ENCODE results near the gene CDKAL1.
"Not testable (repeated sequence)": the region's sequence is repeated elsewhere in the genome, so short reads cannot be mapped to it uniquely, and the experiment has no call there.

Gene CDKAL1

GRCh38 chr6:20606831-20607230 lies 72.6 kb downstream of the CDKAL1 start:
- Histone ChIP-seq H3K27me3 (ENCODE audit: control insufficient read depth in 1 of 2, insufficient read depth in 2 of 2, low read length in 2 of 2) (no peaks in the 10 kb centered on the region), H3K27ac (ENCODE audit: low read depth, low read length) (no peak overlapping the region), H3K4me3 (ENCODE audit: low read depth in 1 of 2, low read length in 2 of 2) (no peak overlapping the region), H3K9me3 (ENCODE audit: control insufficient read depth in 1 of 2, low read length in 2 of 2) (no peaks in the 10 kb centered on the region), H3K9ac (ENCODE audit: low read depth in 1 of 2, low read length in 2 of 2) (no peak overlapping the region), H3K4me1 (ENCODE audit: control insufficient read depth in 1 of 2, insufficient read depth in 2 of 2, low read length in 2 of 2) (no peaks in the 10 kb centered on the region), H3K36me3 (ENCODE audit: control insufficient read depth in 1 of 2, insufficient read depth in 2 of 2, low read length in 2 of 2) (no peaks in the 10 kb centered on the region)

- Histone ChIP-seq H3K27ac (ENCODE audit: low read depth, low read length) (no peak overlapping the region), H3K36me3 (ENCODE audit: control insufficient read depth in 1 of 2, insufficient read depth in 2 of 2, low read length in 2 of 2) (no peaks in the 10 kb centered on the region), H3K9me3 (ENCODE audit: control insufficient read depth in 1 of 2, low read length in 2 of 2) (no peaks in the 10 kb centered on the region), H3K9ac (ENCODE audit: low read depth in 1 of 2, low read length in 2 of 2) (no peak overlapping the region), H3K4me1 (ENCODE audit: control insufficient read depth in 1 of 2, insufficient read depth in 2 of 2, low read length in 2 of 2) (no peaks in the 10 kb centered on the region), H3K27me3 (ENCODE audit: control insufficient read depth in 1 of 2, insufficient read depth in 2 of 2, low read length in 2 of 2) (no peaks in the 10 kb centered on the region), H3K4me3 (ENCODE audit: low read depth in 1 of 2, low read length in 2 of 2) (no peak overlapping the region)
Observed at GRCh38 chr6:20608356-20608755, 74.1 kb downstream of the CDKAL1 start.

GRCh38 chr6:20608905-20609304 lies 74.6 kb downstream of the CDKAL1 start:
- H3K27ac ChIP-seq (ENCODE audit: low read depth, low read length): no peak overlapping the region
- H3K4me1 ChIP-seq (ENCODE audit: control insufficient read depth in 1 of 2, insufficient read depth in 2 of 2, low read length in 2 of 2): no peaks in the 10 kb centered on the region
- no peaks in the 10 kb centered on the region for H3K36me3 ChIP-seq (ENCODE audit: control insufficient read depth in 1 of 2, insufficient read depth in 2 of 2, low read length in 2 of 2)
- no peak overlapping the region for H3K4me3 ChIP-seq (ENCODE audit: low read depth in 1 of 2, low read length in 2 of 2)
- no peaks in the 10 kb centered on the region for H3K9me3 ChIP-seq (ENCODE audit: control insufficient read depth in 1 of 2, low read length in 2 of 2)
- H3K27me3 ChIP-seq (ENCODE audit: control insufficient read depth in 1 of 2, insufficient read depth in 2 of 2, low read length in 2 of 2): no peaks in the 10 kb centered on the region
- H3K9ac ChIP-seq (ENCODE audit: low read depth in 1 of 2, low read length in 2 of 2): no peak overlapping the region

- not testable (repeated sequence) for H3K9ac ChIP-seq (ENCODE audit: low read depth in 1 of 2, low read length in 2 of 2); H3K4me3 ChIP-seq (ENCODE audit: low read depth in 1 of 2, low read length in 2 of 2); H3K36me3 ChIP-seq (ENCODE audit: control insufficient read depth in 1 of 2, insufficient read depth in 2 of 2, low read length in 2 of 2); H3K27ac ChIP-seq (ENCODE audit: low read depth, low read length); H3K9me3 ChIP-seq (ENCODE audit: control insufficient read depth in 1 of 2, low read length in 2 of 2); H3K4me1 ChIP-seq (ENCODE audit: control insufficient read depth in 1 of 2, insufficient read depth in 2 of 2, low read length in 2 of 2); H3K27me3 ChIP-seq (ENCODE audit: control insufficient read depth in 1 of 2, insufficient read depth in 2 of 2, low read length in 2 of 2)
Observed at GRCh38 chr6:20609924-20610323, 75.7 kb downstream of the CDKAL1 start.

- Histone ChIP-seq H3K36me3 (ENCODE audit: control insufficient read depth in 1 of 2, insufficient read depth in 2 of 2, low read length in 2 of 2) (no peaks in the 10 kb centered on the region), H3K27ac (ENCODE audit: low read depth, low read length) (no peak overlapping the region)
Observed at GRCh38 chr6:20610636-20611370, 76.5 kb downstream of the CDKAL1 start.

GRCh38 chr6:20617537-20617936 lies 83.3 kb downstream of the CDKAL1 start:
- H3K9me3 ChIP-seq (ENCODE audit: control insufficient read depth in 1 of 2, low read length in 2 of 2); H3K4me3 ChIP-seq (ENCODE audit: low read depth in 1 of 2, low read length in 2 of 2); H3K9ac ChIP-seq (ENCODE audit: low read depth in 1 of 2, low read length in 2 of 2); H3K27ac ChIP-seq (ENCODE audit: low read depth, low read length); H3K4me1 ChIP-seq (ENCODE audit: control insufficient read depth in 1 of 2, insufficient read depth in 2 of 2, low read length in 2 of 2); H3K27me3 ChIP-seq (ENCODE audit: control insufficient read depth in 1 of 2, insufficient read depth in 2 of 2, low read length in 2 of 2); H3K36me3 ChIP-seq (ENCODE audit: control insufficient read depth in 1 of 2, insufficient read depth in 2 of 2, low read length in 2 of 2): not testable (repeated sequence)

More at GRCh38 chr6:20610636-20611370, 76.5 kb downstream of the CDKAL1 start:
- H3K27me3 ChIP-seq (ENCODE audit: control insufficient read depth in 1 of 2, insufficient read depth in 2 of 2, low read length in 2 of 2): no peaks in the 10 kb centered on the region
- H3K4me1 ChIP-seq (ENCODE audit: control insufficient read depth in 1 of 2, insufficient read depth in 2 of 2, low read length in 2 of 2): no peaks in the 10 kb centered on the region
- no peak overlapping the region for H3K4me3 ChIP-seq (ENCODE audit: low read depth in 1 of 2, low read length in 2 of 2)
- no peaks in the 10 kb centered on the region for H3K9me3 ChIP-seq (ENCODE audit: control insufficient read depth in 1 of 2, low read length in 2 of 2)
- no peak overlapping the region for H3K9ac ChIP-seq (ENCODE audit: low read depth in 1 of 2, low read length in 2 of 2)

- H3K9ac ChIP-seq (ENCODE audit: low read depth in 1 of 2, low read length in 2 of 2): no peak overlapping the region
Observed at GRCh38 chr6:20620043-20620442, 85.8 kb downstream of the CDKAL1 start.

GRCh38 chr6:20623761-20624160 lies 89.5 kb downstream of the CDKAL1 start:
- H3K4me1 ChIP-seq (ENCODE audit: control insufficient read depth in 1 of 2, insufficient read depth in 2 of 2, low read length in 2 of 2): no peaks in the 10 kb centered on the region
- no peaks in the 10 kb centered on the region for H3K9me3 ChIP-seq (ENCODE audit: control insufficient read depth in 1 of 2, low read length in 2 of 2)
- no peak overlapping the region for H3K27ac ChIP-seq (ENCODE audit: low read depth, low read length)
- H3K4me3 ChIP-seq (ENCODE audit: low read depth in 1 of 2, low read length in 2 of 2): no peak overlapping the region
- H3K9ac ChIP-seq (ENCODE audit: low read depth in 1 of 2, low read length in 2 of 2): no peak overlapping the region
- H3K27me3 ChIP-seq (ENCODE audit: control insufficient read depth in 1 of 2, insufficient read depth in 2 of 2, low read length in 2 of 2): no peaks in the 10 kb centered on the region
- H3K36me3 ChIP-seq (ENCODE audit: control insufficient read depth in 1 of 2, insufficient read depth in 2 of 2, low read length in 2 of 2): no peaks in the 10 kb centered on the region

More at GRCh38 chr6:20620043-20620442, 85.8 kb downstream of the CDKAL1 start:
- Histone ChIP-seq H3K27me3 (ENCODE audit: control insufficient read depth in 1 of 2, insufficient read depth in 2 of 2, low read length in 2 of 2) (no peaks in the 10 kb centered on the region), H3K27ac (ENCODE audit: low read depth, low read length) (no peak overlapping the region), H3K4me3 (ENCODE audit: low read depth in 1 of 2, low read length in 2 of 2) (no peak overlapping the region), H3K4me1 (ENCODE audit: control insufficient read depth in 1 of 2, insufficient read depth in 2 of 2, low read length in 2 of 2) (no peaks in the 10 kb centered on the region), H3K36me3 (ENCODE audit: control insufficient read depth in 1 of 2, insufficient read depth in 2 of 2, low read length in 2 of 2) (no peaks in the 10 kb centered on the region), H3K9me3 (ENCODE audit: control insufficient read depth in 1 of 2, low read length in 2 of 2) (no peaks in the 10 kb centered on the region)

GRCh38 chr6:20626165-20626564 lies 91.9 kb downstream of the CDKAL1 start:
- no peaks in the 10 kb centered on the region for H3K27me3 ChIP-seq (ENCODE audit: control insufficient read depth in 1 of 2, insufficient read depth in 2 of 2, low read length in 2 of 2)
- no peak overlapping the region for H3K27ac ChIP-seq (ENCODE audit: low read depth, low read length)

GRCh38 chr6:20629509-20629908 lies 95.3 kb downstream of the CDKAL1 start:
- no peak overlapping the region for H3K9ac ChIP-seq (ENCODE audit: low read depth in 1 of 2, low read length in 2 of 2)
- H3K4me3 ChIP-seq (ENCODE audit: low read depth in 1 of 2, low read length in 2 of 2): no peak overlapping the region
- H3K4me1 ChIP-seq (ENCODE audit: control insufficient read depth in 1 of 2, insufficient read depth in 2 of 2, low read length in 2 of 2): peaks cover 0 to 8% of the 10 kb centered on the region in 2 donors
- no peaks in the 10 kb centered on the region for H3K27me3 ChIP-seq (ENCODE audit: control insufficient read depth in 1 of 2, insufficient read depth in 2 of 2, low read length in 2 of 2)
- H3K9me3 ChIP-seq (ENCODE audit: control insufficient read depth in 1 of 2, low read length in 2 of 2): no peaks in the 10 kb centered on the region
- H3K36me3 ChIP-seq (ENCODE audit: control insufficient read depth in 1 of 2, insufficient read depth in 2 of 2, low read length in 2 of 2): no peaks in the 10 kb centered on the region
- no peak overlapping the region for H3K27ac ChIP-seq (ENCODE audit: low read depth, low read length)

More at GRCh38 chr6:20626165-20626564, 91.9 kb downstream of the CDKAL1 start:
- Histone ChIP-seq H3K4me3 (ENCODE audit: low read depth in 1 of 2, low read length in 2 of 2) (no peak overlapping the region), H3K4me1 (ENCODE audit: control insufficient read depth in 1 of 2, insufficient read depth in 2 of 2, low read length in 2 of 2) (peaks cover 0 to 7% of the 10 kb centered on the region in 2 donors), H3K9me3 (ENCODE audit: control insufficient read depth in 1 of 2, low read length in 2 of 2) (no peaks in the 10 kb centered on the region), H3K36me3 (ENCODE audit: control insufficient read depth in 1 of 2, insufficient read depth in 2 of 2, low read length in 2 of 2) (no peaks in the 10 kb centered on the region), H3K9ac (ENCODE audit: low read depth in 1 of 2, low read length in 2 of 2) (no peak overlapping the region)
